Fibroblast of pulmonary artery (primary cell): ENCODE results near the gene INHBB.
"Not testable (repeated sequence)": the region's sequence is repeated elsewhere in the genome, so short reads cannot be mapped to it uniquely, and the experiment has no call there.

Experiments used
- DNase-seq: peaks from one replicate; pipeline ENCODE4 v3.0.0-alpha.2; 2010; ENCODE audit warnings: low read depth
- H3K4me3 ChIP-seq: replicated peaks from 2 replicates; pipeline ENCODE4 v1.5.1; 2011; ENCODE audit warnings: low read depth, mild to moderate bottlenecking, control low read depth, low read length, moderate library complexity
- TF ChIP-seq, protein P1 (sequence below): IDR thresholded peaks from 2 replicates; pipeline ENCODE4 v1.5.1; 2011; ENCODE audit warnings: mild to moderate bottlenecking, control low read depth, low read length, inconsistent platforms; ENCODE audit errors: missing control alignments

The INHBB gene

GRCh38 chr2:120384486-120385354 is 38.8 kb downstream of the INHBB start:
- TF ChIP-seq, protein P1, sequence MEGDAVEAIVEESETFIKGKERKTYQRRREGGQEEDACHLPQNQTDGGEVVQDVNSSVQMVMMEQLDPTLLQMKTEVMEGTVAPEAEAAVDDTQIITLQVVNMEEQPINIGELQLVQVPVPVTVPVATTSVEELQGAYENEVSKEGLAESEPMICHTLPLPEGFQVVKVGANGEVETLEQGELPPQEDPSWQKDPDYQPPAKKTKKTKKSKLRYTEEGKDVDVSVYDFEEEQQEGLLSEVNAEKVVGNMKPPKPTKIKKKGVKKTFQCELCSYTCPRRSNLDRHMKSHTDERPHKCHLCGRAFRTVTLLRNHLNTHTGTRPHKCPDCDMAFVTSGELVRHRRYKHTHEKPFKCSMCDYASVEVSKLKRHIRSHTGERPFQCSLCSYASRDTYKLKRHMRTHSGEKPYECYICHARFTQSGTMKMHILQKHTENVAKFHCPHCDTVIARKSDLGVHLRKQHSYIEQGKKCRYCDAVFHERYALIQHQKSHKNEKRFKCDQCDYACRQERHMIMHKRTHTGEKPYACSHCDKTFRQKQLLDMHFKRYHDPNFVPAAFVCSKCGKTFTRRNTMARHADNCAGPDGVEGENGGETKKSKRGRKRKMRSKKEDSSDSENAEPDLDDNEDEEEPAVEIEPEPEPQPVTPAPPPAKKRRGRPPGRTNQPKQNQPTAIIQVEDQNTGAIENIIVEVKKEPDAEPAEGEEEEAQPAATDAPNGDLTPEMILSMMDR, result no peak
- H3K4me3 ChIP-seq, result no peak overlapping the region
- no peak for DNase-seq

DNA sequence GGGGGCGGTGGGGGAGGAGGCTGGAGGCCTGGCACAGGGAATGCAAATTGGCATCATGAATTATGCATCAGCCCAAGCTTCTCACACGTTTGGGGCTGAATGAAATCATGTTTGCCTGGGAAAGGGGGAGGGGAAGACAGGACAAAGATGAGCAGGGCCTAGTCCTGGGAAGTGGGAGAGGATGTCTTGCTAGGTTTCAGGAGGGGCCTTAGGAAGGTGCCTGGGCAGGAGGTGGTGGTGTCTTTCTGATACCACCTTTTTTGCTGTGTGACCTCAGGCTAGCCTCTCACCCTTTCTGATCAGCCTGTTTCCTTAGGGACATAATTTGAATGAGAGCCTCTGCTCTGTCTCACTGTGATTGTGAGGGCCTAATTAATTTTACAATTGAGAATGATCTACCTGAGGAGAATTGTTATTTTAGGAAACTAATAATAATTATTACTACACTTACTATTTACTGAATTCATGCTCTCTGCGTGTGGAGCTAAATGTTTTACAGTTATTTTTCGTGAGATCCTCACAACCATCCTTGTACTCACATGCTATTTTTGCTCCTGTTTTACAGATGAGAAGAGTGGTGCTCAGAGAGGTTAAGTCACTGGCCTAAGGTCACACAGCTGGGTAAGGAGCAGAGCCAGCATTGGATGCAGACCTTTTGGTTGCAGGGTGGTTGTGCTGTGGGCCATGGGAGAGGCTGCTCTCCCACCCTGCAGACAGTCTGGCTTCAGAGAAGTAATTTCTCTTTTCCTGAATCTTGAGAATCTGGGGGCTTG is 39.6 kb downstream of the INHBB start:
- H3K4me3 ChIP-seq, result no peak overlapping the region
- DNase-seq, result no peak
- TF ChIP-seq, protein P1, result no peak

- H3K4me3 ChIP-seq, result no peak overlapping the region
- DNase-seq, result no peak
- TF ChIP-seq, protein P1, result no peak
Measured at GRCh38 chr2:120388222-120389035, 42.5 kb downstream of the INHBB start.

DNA sequence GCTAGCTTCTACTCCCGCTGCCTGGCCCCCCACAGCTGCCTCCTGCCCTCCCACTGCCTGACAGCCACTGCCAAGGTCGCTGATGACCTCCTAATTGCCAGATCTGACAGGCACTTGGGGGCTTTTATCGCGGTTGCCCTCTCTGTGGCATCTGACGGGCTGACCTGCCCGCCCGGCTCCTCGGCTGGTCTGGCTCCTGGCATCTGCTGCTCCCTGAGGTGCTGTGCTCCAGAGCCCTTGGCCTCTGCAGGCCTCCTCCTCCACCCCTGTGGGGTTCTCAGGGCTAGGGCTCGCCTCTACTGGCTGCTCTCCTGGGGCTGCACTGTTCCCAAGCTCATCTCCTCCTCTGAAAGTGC is 43.1 kb downstream of the INHBB start:
- no peak overlapping the region for H3K4me3 ChIP-seq
- DNase-seq, result no peak
- TF ChIP-seq, protein P1, result no peak

GRCh38 chr2:120390381-120391055 is 44.6 kb downstream of the INHBB start:
- no peak for DNase-seq
- TF ChIP-seq, protein P1, result no peak
- H3K4me3 ChIP-seq, result no peak overlapping the region

DNA sequence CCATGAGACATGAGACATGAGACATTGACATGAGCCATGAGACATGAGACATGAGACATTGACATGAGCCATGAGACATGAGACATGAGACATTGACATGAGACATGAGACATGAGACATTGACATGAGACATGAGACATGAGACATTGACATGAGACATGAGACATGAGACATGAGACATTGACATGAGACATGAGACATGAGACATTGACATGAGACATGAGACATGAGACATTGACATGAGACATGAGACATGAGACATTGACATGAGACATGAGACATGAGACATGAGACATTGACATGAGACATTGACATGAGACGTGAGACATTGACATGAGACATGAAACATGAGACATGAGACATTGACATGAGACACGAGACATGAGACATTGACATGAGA is 45.4 kb downstream of the INHBB start:
- H3K4me3 ChIP-seq, DNase-seq: not testable (repeated sequence)
